Thyroid gland (tissue), 4 donors: ENCODE results near the gene ADCY5. TPM values are rescaled to one million over a fixed set of nuclear protein-coding genes. Genes with fewer than 3 reads are reported as not detected.

Source experiments
- DNase-seq, 2 donors: peaks; one replicate each; pipeline ENCODE4 v3.0.0-alpha.2; 2019
- H3K27ac ChIP-seq, 3 donors: fragments of 200-600 bp; sonication (generic); 1 replicate in 2 of 3; 2 replicates in 1 of 3; pipeline ENCODE4 v1.5.1; 2016 to 2019; ENCODE audit warnings: mild to moderate bottlenecking in 1 of 3, moderate library complexity in 1 of 3
- H3K27me3 ChIP-seq: fragments of 200-600 bp; sonication (generic); one replicate; pipeline ENCODE4 v1.5.1; 2019
- H3K36me3 ChIP-seq, 2 donors: fragments of 200-600 bp; sonication (generic); one replicate each; pipeline ENCODE4 v1.5.1; 2016 to 2019
- H3K4me1 ChIP-seq, 2 donors: fragments of 200-600 bp; sonication (generic); one replicate each; pipeline ENCODE4 v1.5.1; 2017 to 2019
- H3K4me3 ChIP-seq, 3 donors: fragments of 200-600 bp; sonication (generic); replicated peaks in 1 of 3; 1 replicate in 2 of 3; 2 replicates in 1 of 3; pipeline ENCODE4 v1.5.1; 2016; ENCODE audit warnings: mild to moderate bottlenecking in 1 of 3
- H3K9me3 ChIP-seq: fragments of 200-600 bp; sonication (generic); one replicate; pipeline ENCODE4 v1.5.1; 2017
- POLR2A ChIP-seq, 2 donors: fragments of 450-650 bp; IDR thresholded peaks; one replicate each; pipeline ENCODE4 v1.6.1; 2017; ENCODE audit warnings: antibody characterized with exemption in 2 of 2, mild to moderate bottlenecking in 2 of 2, moderate library complexity in 1 of 2
- WGBS, 2 donors: methylation state at CpG; one replicate each; pipeline ENCODE4 v1.1.5; 2017; 5-methylcytosine and 5-hydroxymethylcytosine counted together
- intact Hi-C: fragments of 100-400 bp; cut with DNase I; formaldehyde crosslinking; loops from one replicate; pipeline ENCODE4 v1.15.1; 2023
- total RNA-seq, 4 donors: library from RNA; depleted of rRNA; stranded (reverse); fragments of >200 nt; gene quantifications; one replicate each; pipeline ENCODE4 v1.2.3, GENCODE V29; 2016
- TF ChIP-seq, protein P1 (sequence below), 6 experiments: fragments of 200-600 bp in 3 of 6; fragments of 450-650 bp in 3 of 6; sonication (generic) in 3 of 6; IDR thresholded peaks; one replicate each; pipeline ENCODE4 v1.5.1; 2016 to 2019; ENCODE audit warnings: antibody characterized with exemption in 6 of 6, mild to moderate bottlenecking in 2 of 6, inconsistent platforms in 1 of 6, moderate library complexity in 1 of 6

Gene ADCY5
- total RNA-seq, 4 donors from 2014 or later: 0.78 to 2.7 (median 1.8) TPM

DNA sequence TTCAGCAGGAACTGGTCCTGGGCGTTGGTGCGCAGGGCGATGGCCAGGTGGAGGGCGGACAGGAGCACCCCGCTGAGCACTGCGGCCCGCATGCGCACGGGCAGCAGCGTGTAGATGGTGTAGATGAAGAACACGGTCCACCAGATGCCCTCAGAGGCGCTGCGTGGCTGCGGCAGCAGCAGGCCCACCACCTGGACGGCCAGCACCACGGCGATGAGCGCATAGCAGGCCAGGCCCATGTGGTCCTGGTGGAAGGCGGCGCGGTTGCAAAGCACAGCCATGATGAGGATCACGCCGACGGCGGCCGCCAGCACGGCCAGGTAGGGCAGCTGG lies 1.5 kb downstream of the ADCY5 start:
- Histone ChIP-seq H3K4me3 (no peak overlapping the region), H3K9me3 (no peaks in the 10 kb centered on the region), H3K27me3 (peaks cover 19% of the 10 kb centered on the region), H3K36me3 (no peaks in the 10 kb centered on the region), H3K27ac (no peak overlapping the region), H3K4me1 (peaks cover 10 to 18% of the 10 kb centered on the region in 2 donors)
- 92 to 95% methylated on average over 17 to 21 of the region's 27 CpGs for WGBS, 2 donors
- intact Hi-C loops: no loop called here
- TF ChIP-seq, protein P1, sequence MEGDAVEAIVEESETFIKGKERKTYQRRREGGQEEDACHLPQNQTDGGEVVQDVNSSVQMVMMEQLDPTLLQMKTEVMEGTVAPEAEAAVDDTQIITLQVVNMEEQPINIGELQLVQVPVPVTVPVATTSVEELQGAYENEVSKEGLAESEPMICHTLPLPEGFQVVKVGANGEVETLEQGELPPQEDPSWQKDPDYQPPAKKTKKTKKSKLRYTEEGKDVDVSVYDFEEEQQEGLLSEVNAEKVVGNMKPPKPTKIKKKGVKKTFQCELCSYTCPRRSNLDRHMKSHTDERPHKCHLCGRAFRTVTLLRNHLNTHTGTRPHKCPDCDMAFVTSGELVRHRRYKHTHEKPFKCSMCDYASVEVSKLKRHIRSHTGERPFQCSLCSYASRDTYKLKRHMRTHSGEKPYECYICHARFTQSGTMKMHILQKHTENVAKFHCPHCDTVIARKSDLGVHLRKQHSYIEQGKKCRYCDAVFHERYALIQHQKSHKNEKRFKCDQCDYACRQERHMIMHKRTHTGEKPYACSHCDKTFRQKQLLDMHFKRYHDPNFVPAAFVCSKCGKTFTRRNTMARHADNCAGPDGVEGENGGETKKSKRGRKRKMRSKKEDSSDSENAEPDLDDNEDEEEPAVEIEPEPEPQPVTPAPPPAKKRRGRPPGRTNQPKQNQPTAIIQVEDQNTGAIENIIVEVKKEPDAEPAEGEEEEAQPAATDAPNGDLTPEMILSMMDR (IDR thresholded peaks at IDR 0.05): no peak
- TF ChIP-seq POLR2A (IDR thresholded peaks at IDR 0.05): no peak
- DNase-seq: no peak

DNA sequence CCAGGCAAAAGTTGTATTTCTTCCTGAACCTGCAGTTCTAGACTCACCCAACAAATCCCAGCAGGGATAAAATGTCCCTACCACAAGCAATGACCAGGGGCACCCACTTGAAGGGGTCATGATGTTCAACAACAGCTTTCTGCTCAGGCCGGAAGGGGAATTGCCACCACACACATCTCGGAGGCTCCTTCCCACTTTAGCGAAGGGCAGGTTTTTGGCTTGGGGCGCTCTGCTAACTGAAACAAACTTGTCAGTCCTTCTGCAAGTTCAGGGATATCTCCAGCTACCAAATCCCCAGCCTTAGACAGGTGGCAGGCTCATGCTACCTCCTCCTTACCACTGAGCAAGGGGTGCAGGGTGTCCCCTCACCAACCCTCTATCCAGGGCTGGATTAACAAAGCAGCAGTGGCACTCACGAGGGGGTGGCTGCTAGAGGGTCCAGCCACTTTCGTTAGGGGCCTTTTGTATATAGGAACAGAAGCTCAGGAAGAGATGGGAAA lies 2.2 kb downstream of the ADCY5 start:
- DNase-seq: no peak
- TF ChIP-seq, protein P1 (IDR thresholded peaks at IDR 0.05): no peak
- no peak for TF ChIP-seq POLR2A (IDR thresholded peaks at IDR 0.05)
- H3K4me1 ChIP-seq: peaks cover 10 to 18% of the 10 kb centered on the region in 2 donors
- 87 to 91% methylated on average over 6 of the region's 6 CpGs for WGBS, 2 donors
- no peak overlapping the region for H3K27ac ChIP-seq
- H3K27me3 ChIP-seq: peaks cover 19% of the 10 kb centered on the region
- no peaks in the 10 kb centered on the region for H3K36me3 ChIP-seq
- H3K4me3 ChIP-seq: no peak overlapping the region
- intact Hi-C loops: no loop called here
- H3K9me3 ChIP-seq: no peaks in the 10 kb centered on the region

DNA sequence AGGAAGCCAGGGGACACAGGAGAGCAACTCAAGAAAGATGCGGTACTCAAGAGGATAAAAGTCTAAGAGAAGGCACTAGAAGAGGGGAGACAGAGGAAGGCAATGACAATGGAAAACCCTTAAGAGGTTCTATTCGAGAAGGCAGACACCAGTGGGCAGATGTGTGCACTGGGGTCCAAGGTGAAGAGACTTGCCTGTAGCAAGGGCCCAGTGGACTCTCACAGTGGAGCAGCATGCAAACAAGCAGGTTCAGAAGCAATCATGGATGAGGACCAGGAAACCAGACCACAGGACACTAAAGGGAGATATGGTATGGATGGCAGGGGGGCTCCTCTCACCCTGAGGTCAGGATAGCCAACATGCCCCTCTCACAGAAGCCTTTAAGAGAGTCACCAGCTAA lies 2.7 kb downstream of the ADCY5 start:
- Histone ChIP-seq H3K9me3 (no peaks in the 10 kb centered on the region), H3K27me3 (peaks cover 19% of the 10 kb centered on the region), H3K4me3 (no peak overlapping the region), H3K4me1 (peaks cover 10 to 18% of the 10 kb centered on the region in 2 donors), H3K27ac (no peak overlapping the region), H3K36me3 (no peaks in the 10 kb centered on the region)
- DNase-seq: no peak
- TF ChIP-seq POLR2A (IDR thresholded peaks at IDR 0.05): no peak
- TF ChIP-seq, protein P1 (IDR thresholded peaks at IDR 0.05): no peak
- 81 to 90% methylated on average over 2 of the region's 2 CpGs for WGBS, 2 donors
- intact Hi-C loops: no loop called here

DNA sequence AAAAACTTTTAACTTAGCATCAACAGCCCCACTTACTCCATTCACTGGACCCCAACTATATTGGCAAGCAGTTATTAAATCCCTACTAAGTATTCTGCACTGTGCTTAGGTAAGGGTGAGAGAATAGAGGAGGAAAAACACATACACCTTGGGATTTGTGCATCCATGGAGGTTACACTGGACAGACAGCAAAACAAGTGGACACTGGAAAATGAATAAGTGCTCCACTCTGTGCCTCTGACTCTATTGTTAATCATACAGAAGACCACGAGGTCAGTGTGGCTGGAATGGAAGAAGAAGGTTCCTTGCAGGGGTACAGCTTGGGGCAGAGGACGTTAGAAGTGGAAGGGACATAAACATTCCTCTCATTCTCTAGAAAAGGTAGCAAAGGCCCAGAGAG lies 3.2 kb downstream of the ADCY5 start:
- WGBS, 2 donors: 61 to 64% methylated on average over 2 of the region's 2 CpGs
- no peaks in the 10 kb centered on the region for H3K36me3 ChIP-seq
- TF ChIP-seq, protein P1 (IDR thresholded peaks at IDR 0.05): no peak
- no peak for TF ChIP-seq POLR2A (IDR thresholded peaks at IDR 0.05)
- no peaks in the 10 kb centered on the region for H3K9me3 ChIP-seq
- intact Hi-C loops: no loop called here
- peaks cover 19% of the 10 kb centered on the region for H3K27me3 ChIP-seq
- no peak for DNase-seq
- no peak overlapping the region for H3K4me3 ChIP-seq
- H3K27ac ChIP-seq: no peak overlapping the region
- H3K4me1 ChIP-seq: peaks cover 10 to 18% of the 10 kb centered on the region in 2 donors

DNA sequence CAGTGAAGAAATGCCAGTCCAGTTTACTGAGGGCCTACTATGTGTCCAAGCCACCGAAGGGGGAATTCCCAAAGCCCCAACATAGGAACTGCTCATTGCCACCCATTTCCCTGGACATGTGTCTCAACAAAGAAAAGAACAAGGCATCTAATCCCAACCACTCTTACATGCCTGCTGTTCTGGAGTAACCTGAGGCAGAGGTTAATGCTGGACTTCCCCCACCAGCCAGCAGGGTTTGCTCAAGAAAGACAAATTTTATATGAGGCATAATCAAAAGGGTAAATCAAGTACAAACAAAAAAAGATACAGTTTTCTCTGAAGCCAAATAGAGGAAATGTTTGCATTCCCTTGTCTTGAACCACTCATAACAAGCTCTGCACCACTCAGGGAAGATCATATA lies 4.1 kb downstream of the ADCY5 start:
- TF ChIP-seq, protein P1 (IDR thresholded peaks at IDR 0.05): no peak
- TF ChIP-seq POLR2A (IDR thresholded peaks at IDR 0.05): no peak
- H3K4me3 ChIP-seq: no peak overlapping the region
- 74 to 80% methylated on average over 1 of the region's 1 CpG for WGBS, 2 donors
- H3K27ac ChIP-seq: no peak overlapping the region
- no peak for DNase-seq
- H3K27me3 ChIP-seq: peaks cover 14% of the 10 kb centered on the region
- intact Hi-C loops: no loop called here
- no peaks in the 10 kb centered on the region for H3K9me3 ChIP-seq
- H3K36me3 ChIP-seq: no peaks in the 10 kb centered on the region
- H3K4me1 ChIP-seq: peaks cover 10 to 14% of the 10 kb centered on the region in 2 donors
